Activated T-cell treated with anti-CD3 and anti-CD28 coated beads, Interleukin-2, amount 50 U/mL, for 72 hours (primary cell): ENCODE measurements around the gene PRTFDC1. TPM values are rescaled to one million over a fixed set of nuclear protein-coding genes. Genes with fewer than 3 reads are reported as not detected.

Experiments
- ATAC-seq, 2 donors: fragments of 150-1000 bp; cut with Tn5 transposase; replicated peaks in 1 of 2; 2 replicates each; pipeline ENCODE4 v1.10.0; 2021; ENCODE audit warnings: moderate library complexity in 2 of 2, mild to moderate bottlenecking in 1 of 2
- DNase-seq, 2 donors: peaks; one replicate each; pipeline ENCODE4 v3.0.0; 2021 to 2022; ENCODE audit warnings: mixed read lengths in 1 of 2
- H3K27ac Mint-ChIP-seq: one replicate; pipeline ENCODE4 v1.8.0; 2022; ENCODE audit warnings: mild to moderate bottlenecking, moderate library complexity, mixed read lengths
- H3K27me3 Mint-ChIP-seq: one replicate; pipeline ENCODE4 v1.8.0; 2022; ENCODE audit warnings: low read depth, mixed read lengths
- H3K36me3 Mint-ChIP-seq, 2 donors: one replicate each; pipeline ENCODE4 v1.8.0; 2022; ENCODE audit warnings: mixed read lengths in 2 of 2, mild to moderate bottlenecking in 1 of 2; ENCODE audit not compliant: insufficient read depth in 2 of 2
- H3K4me1 Mint-ChIP-seq: one replicate; pipeline ENCODE4 v1.8.0; 2022; ENCODE audit warnings: low read depth, mixed read lengths
- H3K4me3 Mint-ChIP-seq, 2 donors: one replicate each; pipeline ENCODE4 v1.8.0; 2022; ENCODE audit warnings: mild to moderate bottlenecking in 2 of 2, mixed read lengths in 2 of 2, moderate library complexity in 2 of 2
- H3K9me3 Mint-ChIP-seq, 2 donors: one replicate each; pipeline ENCODE4 v1.8.0; 2022; ENCODE audit warnings: mixed read lengths in 2 of 2
- total RNA-seq, 2 donors: library from RNA; stranded (reverse); gene quantifications; one replicate each; pipeline ENCODE4 v1.2.3, GENCODE V29; 2022

PRTFDC1 gene
- total RNA-seq, 2 donors from 2014 or later, result 0.46 to 0.49 TPM

DNA sequence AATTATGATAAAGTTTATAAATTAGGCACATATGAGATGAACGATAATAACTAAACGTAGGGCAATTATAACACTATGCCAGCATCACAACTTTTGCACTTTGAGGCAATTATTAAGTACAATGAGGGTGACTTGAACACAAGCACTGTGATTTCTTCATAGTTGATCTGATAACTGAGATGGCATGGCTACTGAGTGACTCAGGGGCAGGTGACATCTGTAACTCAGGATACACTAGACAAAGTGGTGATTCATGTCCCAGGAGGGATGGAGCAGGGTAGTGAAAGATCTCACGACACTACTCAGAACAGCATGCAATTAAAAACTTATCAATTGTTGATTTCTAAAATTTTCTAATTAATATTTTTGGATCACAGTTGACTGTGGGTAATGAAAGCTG lies 130.4 kb downstream of the PRTFDC1 start:
- ATAC-seq (peak; percentile 65 to 66), DNase-seq (peak; percentile 5 to 8)
- peak overlapping the region in 1 of 2 donors; percentile 3 for H3K4me3 Mint-ChIP-seq
- H3K36me3 Mint-ChIP-seq, result no peaks in the 10 kb centered on the region
- H3K9me3 Mint-ChIP-seq, result no peaks in the 10 kb centered on the region
- H3K27ac Mint-ChIP-seq, result no peak overlapping the region
- peaks cover 45% of the 10 kb centered on the region for H3K4me1 Mint-ChIP-seq
- H3K27me3 Mint-ChIP-seq, result peaks cover 11% of the 10 kb centered on the region

- H3K9me3 Mint-ChIP-seq, result no peaks in the 10 kb centered on the region
- ATAC-seq (no peak), DNase-seq (no peak)
- peaks cover 7% of the 10 kb centered on the region for H3K27me3 Mint-ChIP-seq
- no peak overlapping the region for H3K4me3 Mint-ChIP-seq
- no peaks in the 10 kb centered on the region for H3K36me3 Mint-ChIP-seq
- no peak overlapping the region for H3K27ac Mint-ChIP-seq
- H3K4me1 Mint-ChIP-seq, result peaks cover 7% of the 10 kb centered on the region
Observed at GRCh38 chr10:24816868-24817396, 135.5 kb downstream of the PRTFDC1 start.

- H3K27me3 Mint-ChIP-seq, result peaks cover 7% of the 10 kb centered on the region
- ATAC-seq, result no peak
- no peak overlapping the region for H3K4me3 Mint-ChIP-seq
- H3K4me1 Mint-ChIP-seq, result peaks cover 6% of the 10 kb centered on the region
- H3K27ac Mint-ChIP-seq, result no peak overlapping the region
- H3K9me3 Mint-ChIP-seq, result no peaks in the 10 kb centered on the region
- DNase-seq, result no peak
- no peaks in the 10 kb centered on the region for H3K36me3 Mint-ChIP-seq
Observed at GRCh38 chr10:24814568-24815313, 137.7 kb downstream of the PRTFDC1 start.

DNA sequence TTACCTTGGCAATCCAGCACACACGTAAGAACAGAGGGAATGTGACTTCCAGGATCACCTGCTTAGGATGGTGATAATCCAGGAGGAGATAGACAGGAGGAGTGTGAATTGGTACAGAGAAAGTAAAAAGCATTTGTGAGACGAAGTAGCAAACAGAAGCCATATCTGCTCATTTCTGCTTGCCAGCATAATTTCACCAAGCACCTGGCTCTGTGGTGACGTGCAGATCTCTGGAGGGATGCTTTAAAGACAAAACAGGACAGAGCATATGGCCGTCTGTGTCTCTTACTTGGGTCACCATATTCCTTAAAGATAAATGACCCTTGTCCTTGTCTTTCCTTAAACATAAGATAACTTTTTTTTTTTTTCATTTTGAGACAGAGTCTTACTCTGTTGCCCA lies 138.6 kb downstream of the PRTFDC1 start:
- H3K9me3 Mint-ChIP-seq, result no peaks in the 10 kb centered on the region
- H3K27me3 Mint-ChIP-seq, result peaks cover 7% of the 10 kb centered on the region
- no peaks in the 10 kb centered on the region for H3K36me3 Mint-ChIP-seq
- no peak for DNase-seq
- H3K27ac Mint-ChIP-seq, result no peak overlapping the region
- no peak overlapping the region for H3K4me3 Mint-ChIP-seq
- peaks cover 6% of the 10 kb centered on the region for H3K4me1 Mint-ChIP-seq
- ATAC-seq, result no peak

GRCh38 chr10:24806262-24806661 lies 146.1 kb downstream of the PRTFDC1 start:
- no peaks in the 10 kb centered on the region for H3K9me3 Mint-ChIP-seq
- no peak overlapping the region for H3K27ac Mint-ChIP-seq
- DNase-seq (no peak), ATAC-seq (no peak)
- no peak overlapping the region for H3K4me3 Mint-ChIP-seq
- H3K4me1 Mint-ChIP-seq, result no peaks in the 10 kb centered on the region
- H3K36me3 Mint-ChIP-seq, result no peaks in the 10 kb centered on the region
- H3K27me3 Mint-ChIP-seq, result no peaks in the 10 kb centered on the region

DNA sequence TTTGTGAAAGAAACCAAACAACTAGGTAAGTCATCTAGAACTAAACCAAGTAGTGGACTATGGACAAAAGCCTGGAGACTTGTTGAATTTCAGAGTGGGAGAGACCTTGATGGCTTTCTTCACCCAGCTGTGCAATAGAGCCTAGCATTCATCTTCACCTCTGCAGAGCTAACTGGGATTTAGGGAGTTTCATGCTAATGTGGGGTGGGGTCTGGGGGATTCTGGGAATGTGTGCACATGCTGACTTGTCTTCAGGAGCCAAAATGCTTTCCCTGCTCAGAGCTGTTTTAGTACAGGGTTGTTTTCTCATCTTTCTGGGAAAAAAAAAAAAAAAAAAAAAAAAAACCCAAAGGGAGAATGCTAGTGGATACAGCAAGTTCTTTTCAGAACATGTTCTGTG lies 147.4 kb downstream of the PRTFDC1 start:
- DNase-seq, result no peak
- no peaks in the 10 kb centered on the region for H3K9me3 Mint-ChIP-seq
- no peaks in the 10 kb centered on the region for H3K27me3 Mint-ChIP-seq
- no peaks in the 10 kb centered on the region for H3K4me1 Mint-ChIP-seq
- H3K27ac Mint-ChIP-seq, result no peak overlapping the region
- H3K36me3 Mint-ChIP-seq, result no peaks in the 10 kb centered on the region
- ATAC-seq, result no peak
- H3K4me3 Mint-ChIP-seq, result no peak overlapping the region

DNA sequence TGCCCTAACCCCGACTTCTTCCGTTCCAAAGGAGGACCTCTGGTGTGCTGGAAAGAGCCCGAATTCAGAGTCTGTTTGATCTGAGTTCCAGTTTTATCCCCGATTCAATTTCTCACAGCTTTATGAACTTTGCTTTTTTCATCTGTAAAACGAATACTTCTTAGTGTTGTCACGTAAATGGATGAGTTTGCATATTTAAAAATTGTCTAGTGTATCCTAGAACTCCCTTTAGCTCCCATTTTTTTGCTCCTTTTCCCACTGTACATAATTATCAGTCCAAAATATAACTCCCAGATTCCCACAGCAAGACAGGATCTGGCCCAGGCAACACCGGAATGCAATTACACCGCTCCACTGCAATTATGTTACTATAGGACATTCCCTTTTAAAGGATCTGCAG lies 148.0 kb downstream of the PRTFDC1 start:
- Mint-ChIP-seq H3K9me3 (no peaks in the 10 kb centered on the region), H3K4me1 (no peaks in the 10 kb centered on the region), H3K36me3 (no peaks in the 10 kb centered on the region), H3K4me3 (no peak overlapping the region), H3K27me3 (no peaks in the 10 kb centered on the region), H3K27ac (no peak overlapping the region)
- ATAC-seq (no peak), DNase-seq (no peak)

DNA sequence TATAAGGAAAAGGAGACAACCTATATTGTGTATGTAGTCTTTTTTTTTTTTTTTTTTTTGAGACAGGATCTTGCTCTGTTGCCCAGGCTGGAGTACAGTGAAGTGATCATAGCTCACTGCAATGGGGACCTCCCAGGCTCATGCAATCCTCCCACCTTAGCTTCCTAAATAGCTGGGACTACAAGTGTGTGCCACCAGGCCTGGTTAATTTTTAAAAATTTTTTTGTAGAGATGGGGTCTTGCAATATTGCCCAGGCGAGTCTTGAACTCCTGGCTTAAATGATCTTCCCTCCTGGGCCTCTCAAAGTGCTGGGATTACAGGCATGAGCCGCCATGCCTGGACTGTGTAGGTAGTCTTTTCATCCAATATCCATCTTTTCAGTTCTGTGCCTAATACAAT lies 150.0 kb downstream of the PRTFDC1 start:
- H3K27ac Mint-ChIP-seq, result no peak overlapping the region
- H3K4me3 Mint-ChIP-seq, result no peak overlapping the region
- H3K9me3 Mint-ChIP-seq, result no peaks in the 10 kb centered on the region
- no peaks in the 10 kb centered on the region for H3K27me3 Mint-ChIP-seq
- DNase-seq, result no peak
- ATAC-seq, result no peak
- H3K4me1 Mint-ChIP-seq, result no peaks in the 10 kb centered on the region
- no peaks in the 10 kb centered on the region for H3K36me3 Mint-ChIP-seq

GRCh38 chr10:24800861-24801260 lies 151.5 kb downstream of the PRTFDC1 start:
- Mint-ChIP-seq H3K4me3 (no peak overlapping the region), H3K9me3 (no peaks in the 10 kb centered on the region), H3K27me3 (no peaks in the 10 kb centered on the region), H3K36me3 (no peaks in the 10 kb centered on the region), H3K27ac (no peak overlapping the region), H3K4me1 (no peaks in the 10 kb centered on the region)
- DNase-seq, result no peak
- no peak for ATAC-seq

Other genes starting within 250 kb of the PRTFDC1 start
- gene ARHGAP21, start 228.7 kb downstream of the PRTFDC1 start, total RNA-seq, result 10 to 100 TPM; 22.6 to 22.9 TPM
- not detected for gene ENKUR, start 63.6 kb upstream of the PRTFDC1 start, total RNA-seq
- 1 to 10 TPM; 4.2 to 6.0 TPM for gene THNSL1, start 64.0 kb upstream of the PRTFDC1 start, total RNA-seq
- not detected for gene GPR158, start 222.4 kb upstream of the PRTFDC1 start, total RNA-seq